Small intestine (tissue), 16 donors: ENCODE measurements around the gene SLC25A13. TPM values are rescaled to one million over a fixed set of nuclear protein-coding genes. Genes with fewer than 3 reads are reported as not detected.
"Not testable (repeated sequence)": the region's sequence is repeated elsewhere in the genome, so short reads cannot be mapped to it uniquely, and the experiment has no call there.

ENCODE experiments used
- DNase-seq, 2 donors: peaks; one replicate each; pipeline versions ENCODE4 v3.0.0 to v3.0.0-alpha.2; 2013
- FAIRE-seq: peaks from 2 replicates; lab custom pipeline; 2012; peaks lifted over from hg19 to GRCh38; lab: Jason Lieb, UNC
- H3K27ac ChIP-seq, 3 donors: one replicate each; pipeline ENCODE4 v1.5.1; 2013; ENCODE audit warnings: low read length in 2 of 3, mild to moderate bottlenecking in 2 of 3, control low read depth in 1 of 3, inconsistent platforms in 1 of 3, low read depth in 1 of 3, moderate library complexity in 1 of 3
- H3K27me3 ChIP-seq, 3 donors: one replicate each; pipeline ENCODE4 v1.6.1; 2013; ENCODE audit warnings: low read length in 3 of 3, inconsistent platforms in 1 of 3; ENCODE audit not compliant: control insufficient read depth in 3 of 3, insufficient read depth in 3 of 3
- H3K36me3 ChIP-seq, 3 donors: one replicate each; pipeline ENCODE4 v1.6.1; 2013; ENCODE audit warnings: low read length in 3 of 3, inconsistent platforms in 1 of 3, low read depth in 1 of 3, mild to moderate bottlenecking in 1 of 3, moderate library complexity in 1 of 3; ENCODE audit not compliant: control insufficient read depth in 3 of 3, insufficient read depth in 2 of 3
- H3K4me1 ChIP-seq, 3 donors: one replicate each; pipeline ENCODE4 v1.6.1; 2013; ENCODE audit warnings: low read length in 2 of 3, inconsistent platforms in 1 of 3, low read depth in 1 of 3, mild to moderate bottlenecking in 1 of 3, moderate library complexity in 1 of 3; ENCODE audit not compliant: control insufficient read depth in 3 of 3, insufficient read depth in 2 of 3
- H3K4me3 ChIP-seq, 3 donors: one replicate each; pipeline ENCODE4 v1.5.1; 2013; ENCODE audit warnings: low read length in 3 of 3, control low read depth in 1 of 3, inconsistent platforms in 1 of 3, low read depth in 1 of 3, mild to moderate bottlenecking in 1 of 3, moderate library complexity in 1 of 3
- H3K9me3 ChIP-seq, 2 donors: one replicate each; pipeline ENCODE4 v1.6.1; 2013; ENCODE audit warnings: low read depth in 1 of 2, low read length in 1 of 2; ENCODE audit not compliant: control insufficient read depth in 2 of 2, insufficient read depth in 1 of 2
- WGBS, 3 donors: extraction: QIAGEN DNeasy Blood & Tissue Kit; methylation state at CpG; one replicate each; pipeline ENCODE4 v1.1.7; 2013; 5-methylcytosine and 5-hydroxymethylcytosine counted together
- long read RNA-seq, 10 donors: transcript quantifications; one replicate each; lab custom pipeline, GENCODE V29; 2026
- polyA plus RNA-seq, 4 donors: library from polyadenylated mRNA; stranded (reverse) in 3 of 4; unstranded in 1 of 4; fragments of 200-250 nt in 3 of 4; fragments of 120-200 nt in 1 of 4; gene quantifications; one replicate each; pipeline versions ENCODE4 v1.2.1 to v1.2.3, GENCODE V29; 2013
- donor health status: healthy with polysubstance abuse.
- donor health status: control.
- donor health status: control.
- donor health status: Bipolar disorder and iron deficiency.
- donor health status: healthy.

The SLC25A13 gene, protein sequence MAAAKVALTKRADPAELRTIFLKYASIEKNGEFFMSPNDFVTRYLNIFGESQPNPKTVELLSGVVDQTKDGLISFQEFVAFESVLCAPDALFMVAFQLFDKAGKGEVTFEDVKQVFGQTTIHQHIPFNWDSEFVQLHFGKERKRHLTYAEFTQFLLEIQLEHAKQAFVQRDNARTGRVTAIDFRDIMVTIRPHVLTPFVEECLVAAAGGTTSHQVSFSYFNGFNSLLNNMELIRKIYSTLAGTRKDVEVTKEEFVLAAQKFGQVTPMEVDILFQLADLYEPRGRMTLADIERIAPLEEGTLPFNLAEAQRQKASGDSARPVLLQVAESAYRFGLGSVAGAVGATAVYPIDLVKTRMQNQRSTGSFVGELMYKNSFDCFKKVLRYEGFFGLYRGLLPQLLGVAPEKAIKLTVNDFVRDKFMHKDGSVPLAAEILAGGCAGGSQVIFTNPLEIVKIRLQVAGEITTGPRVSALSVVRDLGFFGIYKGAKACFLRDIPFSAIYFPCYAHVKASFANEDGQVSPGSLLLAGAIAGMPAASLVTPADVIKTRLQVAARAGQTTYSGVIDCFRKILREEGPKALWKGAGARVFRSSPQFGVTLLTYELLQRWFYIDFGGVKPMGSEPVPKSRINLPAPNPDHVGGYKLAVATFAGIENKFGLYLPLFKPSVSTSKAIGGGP
- polyA plus RNA-seq = 10 to 100 TPM; 25.9 to 49.0 (median 39.4) TPM
- long read RNA-seq, donor 1, transcript SLC25A13-201 (18 exons, 3,136 nt) = major isoform, 6 of 7 reads
- long read RNA-seq, donor 1, partial matches to known transcripts = 0 of 7 reads
- long read RNA-seq, donor 1, other reads (novel, unspliced or antisense) = 0 of 7 reads
- long read RNA-seq, donor 2, partial matches to known transcripts = 0 of 1 reads
- long read RNA-seq, donor 2, other reads (novel, unspliced or antisense) = 0 of 1 reads
- long read RNA-seq, donor 3, partial matches to known transcripts = 26 of 27 reads
- long read RNA-seq, donor 3, other reads (novel, unspliced or antisense) = 0 of 27 reads
- long read RNA-seq, donor 4 = 0 reads
- long read RNA-seq, donor 5, partial matches to known transcripts = 0 of 1 reads
- long read RNA-seq, donor 5, other reads (novel, unspliced or antisense) = 0 of 1 reads
- long read RNA-seq, donor 6, partial matches to known transcripts = 0 of 1 reads
- long read RNA-seq, donor 6, other reads (novel, unspliced or antisense) = 0 of 1 reads
- long read RNA-seq, donor 7, partial matches to known transcripts = 0 of 3 reads
- long read RNA-seq, donor 7, other reads (novel, unspliced or antisense) = 0 of 3 reads
- long read RNA-seq, donor 8 = 0 reads
- long read RNA-seq, donor 9, partial matches to known transcripts = 0 of 1 reads
- long read RNA-seq, donor 9, other reads (novel, unspliced or antisense) = 0 of 1 reads
- long read RNA-seq, donor 10, transcript SLC25A13-201 (18 exons, 3,136 nt) = major isoform, 5 of 5 reads
- long read RNA-seq, donor 10, partial matches to known transcripts = 0 of 5 reads
- long read RNA-seq, donor 10, other reads (novel, unspliced or antisense) = 0 of 5 reads

DNA sequence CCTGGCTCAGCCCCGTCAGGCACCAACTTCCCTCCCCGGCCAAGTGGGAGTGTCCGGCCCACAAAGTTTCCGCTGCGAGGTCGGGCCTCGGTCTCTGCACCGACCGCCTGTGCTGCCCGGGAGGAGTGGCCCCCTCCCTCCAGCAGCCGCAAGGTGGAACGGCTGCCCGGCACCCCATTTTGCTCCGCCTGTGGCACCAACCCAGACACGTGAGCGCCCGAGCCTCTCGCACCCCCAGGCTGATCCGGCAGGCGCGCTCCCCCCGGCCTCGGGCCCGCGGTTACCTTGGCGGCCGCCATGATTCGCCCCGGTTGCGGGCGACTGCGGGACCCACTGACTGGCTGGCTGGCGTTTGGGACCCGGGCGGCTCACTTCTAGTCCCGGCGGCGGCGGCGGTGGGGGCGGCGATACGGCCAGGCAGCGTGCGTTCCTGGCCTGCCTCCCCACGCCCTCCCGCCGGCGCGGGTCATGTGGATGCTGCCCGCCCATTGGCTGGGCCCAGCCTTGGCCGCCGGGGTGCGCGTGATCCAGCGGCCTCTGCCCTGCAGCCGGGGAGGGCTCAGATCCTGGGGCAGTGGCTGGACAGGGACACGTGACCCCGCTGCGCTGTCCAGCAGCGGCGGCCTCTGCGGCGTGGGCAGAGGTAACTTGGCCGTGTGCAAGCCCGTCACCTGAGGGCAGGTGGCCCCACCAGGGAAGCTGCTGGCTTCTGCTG is at the start of gene SLC25A13:
SLC25A13 (minus strand) TSS at position 441 of the 715 bp plus-strand sequence; CDS start at position 299, 142 bp downstream.
- Histone ChIP-seq H3K4me1 (peaks cover 0 to 18% (median 6%) of the 10 kb centered on the region in 3 donors), H3K27me3 (no peaks in the 10 kb centered on the region), H3K27ac (peak within 1 kb of the TSS; percentile 99), H3K4me3 (peak within 1 kb of the TSS; percentile 79 to 95 (median 92)), H3K36me3 (peaks cover 0 to 2% (median 0%) of the 10 kb centered on the region in 3 donors), H3K9me3 (no peaks in the 10 kb centered on the region)
- 0 to 1% (median 0%) methylated on average over 47 to 66 of the region's 66 CpGs for WGBS, 3 donors
- FAIRE-seq = no peak
- peak; percentile 92 to 95 for DNase-seq

DNA sequence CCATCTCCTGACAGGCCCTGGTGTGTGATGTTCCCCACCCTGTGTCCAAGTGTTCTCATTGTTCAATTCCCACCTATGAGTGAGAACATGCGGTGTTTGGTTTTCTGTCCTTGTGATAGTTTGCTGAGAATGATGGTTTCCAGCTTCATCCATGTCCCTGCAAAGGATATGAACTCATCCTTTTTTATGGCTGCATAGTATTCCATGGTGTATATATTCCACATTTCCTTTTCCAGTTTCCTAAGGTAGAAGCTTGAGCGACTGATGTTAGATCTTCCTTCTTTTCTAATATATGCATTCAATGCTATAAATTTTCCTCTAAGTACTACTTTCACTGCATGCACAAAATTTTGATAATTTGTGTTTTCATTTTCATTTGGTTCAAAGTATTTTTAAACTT is 44.0 kb upstream of the SLC25A13 start:
- DNase-seq, H3K36me3 ChIP-seq, H3K4me3 ChIP-seq, H3K4me1 ChIP-seq, H3K27me3 ChIP-seq, H3K9me3 ChIP-seq, FAIRE-seq, H3K27ac ChIP-seq: not testable (repeated sequence)
- 91 to 98% (median 96%) methylated on average over 1 to 2 of the region's 2 CpGs for WGBS, 3 donors

DNA sequence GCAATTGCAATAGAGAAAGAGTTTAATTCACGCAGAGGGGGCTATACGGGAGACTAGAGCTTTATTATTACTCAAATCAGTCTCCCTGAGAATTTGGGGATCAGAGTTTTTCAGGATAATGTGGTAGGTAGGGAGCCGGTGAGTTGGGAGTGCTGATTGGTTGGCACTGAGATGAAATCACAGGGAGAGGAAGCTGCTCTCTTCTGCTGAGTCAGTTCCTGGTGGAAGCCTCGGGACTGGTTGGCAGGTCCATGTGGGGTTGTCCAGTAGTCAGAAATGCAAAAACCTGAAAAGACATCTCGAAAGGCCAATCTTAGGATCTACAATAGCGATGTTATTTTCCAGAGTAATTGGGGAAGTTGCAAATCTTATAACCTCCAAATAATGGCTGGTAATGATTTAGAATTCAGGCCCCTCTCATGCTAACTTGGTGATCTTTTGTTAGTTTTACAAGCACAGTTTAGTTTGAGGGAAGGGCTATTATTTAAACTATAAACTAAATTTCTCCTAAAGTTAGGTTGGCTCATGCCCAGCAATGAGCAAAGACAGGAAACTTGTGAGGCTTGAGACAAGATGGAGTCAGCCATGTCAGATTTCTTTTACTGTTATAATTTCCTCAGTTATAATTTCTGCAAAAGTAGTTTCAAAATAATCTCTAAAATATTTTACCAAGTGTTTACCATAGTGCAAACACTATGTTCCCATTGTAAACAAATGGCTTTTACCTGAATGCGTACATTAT is 39.4 kb upstream of the SLC25A13 start:
- WGBS, 3 donors = 86 to 94% (median 89%) methylated on average over 7 of the region's 7 CpGs
- Histone ChIP-seq H3K4me1 (no peaks in the 10 kb centered on the region), H3K27ac (no peak overlapping the region), H3K36me3 (no peaks in the 10 kb centered on the region), H3K9me3 (no peaks in the 10 kb centered on the region), H3K27me3 (peaks cover 0 to 2% (median 0%) of the 10 kb centered on the region in 3 donors), H3K4me3 (no peak overlapping the region)
- DNase-seq (no peak), FAIRE-seq (no peak)

DNA sequence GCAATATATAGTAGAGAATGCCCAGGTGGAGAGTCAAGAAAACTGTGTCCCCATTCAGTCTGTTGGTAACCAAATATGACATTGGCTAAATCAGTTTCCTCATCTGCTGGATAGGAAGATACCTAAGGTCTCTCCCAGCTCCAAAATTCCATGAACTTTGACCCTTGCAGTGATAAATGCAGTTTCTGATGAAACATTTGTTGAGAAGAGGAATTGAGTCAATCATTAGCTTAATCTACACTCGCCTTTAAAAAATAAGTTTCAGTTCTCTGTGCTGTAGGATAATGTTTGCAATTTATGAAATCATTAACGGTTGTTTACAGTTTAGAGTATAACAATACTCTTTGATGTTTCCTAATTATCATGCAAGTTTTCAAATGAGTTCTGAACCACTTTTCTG is 38.0 kb upstream of the SLC25A13 start:
- no peaks in the 10 kb centered on the region for H3K9me3 ChIP-seq
- no peaks in the 10 kb centered on the region for H3K4me1 ChIP-seq
- H3K36me3 ChIP-seq = no peaks in the 10 kb centered on the region
- peaks cover 0 to 2% (median 0%) of the 10 kb centered on the region in 3 donors for H3K27me3 ChIP-seq
- no peak overlapping the region for H3K27ac ChIP-seq
- 14 to 45% (median 29%) methylated on average over 2 of the region's 2 CpGs for WGBS, 3 donors
- H3K4me3 ChIP-seq = no peak overlapping the region
- FAIRE-seq = no peak
- DNase-seq = peak in 1 of 2 donors; percentile 20

DNA sequence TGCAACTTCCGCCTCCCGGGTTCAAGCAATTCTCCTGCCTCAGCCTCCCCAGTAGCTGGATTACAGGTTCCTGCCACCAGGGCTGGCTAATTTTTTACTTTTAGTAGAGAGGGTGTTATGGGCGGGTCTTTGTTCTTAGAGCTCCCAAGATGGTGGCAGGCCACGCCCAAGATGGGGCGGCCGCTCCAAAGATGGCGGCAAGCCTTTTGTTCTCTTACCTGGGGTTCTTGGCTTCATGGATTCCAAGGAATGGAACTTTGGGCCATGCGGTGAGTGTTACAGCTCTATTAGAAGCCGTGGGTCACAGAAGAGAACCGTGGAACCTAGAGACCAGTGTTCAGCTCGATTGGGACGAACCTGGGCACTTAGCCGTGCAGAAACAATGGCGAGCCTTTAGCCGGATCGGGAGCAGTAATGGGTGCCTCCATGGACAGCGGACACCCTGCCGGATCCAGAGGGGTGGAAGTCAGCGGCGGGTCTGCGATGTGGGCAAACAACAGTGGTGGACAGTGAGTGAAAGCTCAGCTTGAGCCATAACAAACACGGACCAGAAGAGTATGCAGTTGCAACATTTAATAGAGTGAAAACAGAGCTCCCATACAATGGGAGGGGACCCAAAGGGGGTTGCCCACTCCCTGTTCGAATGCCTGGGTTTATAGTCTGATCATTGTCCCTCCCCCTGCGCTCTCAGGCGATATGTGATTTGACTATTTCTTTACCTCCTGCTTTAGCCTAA is 36.5 kb upstream of the SLC25A13 start:
- H3K27ac ChIP-seq, DNase-seq, H3K4me1 ChIP-seq, H3K36me3 ChIP-seq, H3K27me3 ChIP-seq, FAIRE-seq, H3K4me3 ChIP-seq, H3K9me3 ChIP-seq: not testable (repeated sequence)
- WGBS, 3 donors = 94 to 97% (median 94%) methylated on average over 25 of the region's 25 CpGs

DNA sequence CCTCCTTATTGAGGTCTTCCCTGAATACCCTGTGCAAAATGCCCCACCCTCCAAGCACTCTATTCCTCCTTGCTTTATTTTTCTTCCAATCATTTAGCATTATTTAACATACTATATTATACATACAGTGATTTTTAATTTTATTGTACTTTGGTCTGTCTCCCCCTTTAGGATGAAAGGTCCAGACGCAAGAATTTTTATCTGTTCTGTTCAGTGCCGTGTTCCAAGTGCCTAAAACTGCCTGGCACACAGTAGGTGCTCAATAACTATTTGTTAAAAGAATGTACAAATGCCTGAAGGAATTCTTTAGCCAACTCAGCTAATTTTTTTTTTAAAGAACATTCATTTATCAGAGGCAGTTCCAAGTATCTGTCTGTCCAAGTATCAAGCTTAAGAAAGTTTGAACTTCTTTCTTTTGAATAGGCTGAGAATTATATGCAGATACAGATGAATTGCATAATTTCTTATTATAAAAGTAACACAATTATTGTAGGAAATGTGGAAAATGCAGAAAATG is 34.1 kb upstream of the SLC25A13 start:
- Histone ChIP-seq H3K4me3 (no peak overlapping the region), H3K9me3 (no peaks in the 10 kb centered on the region), H3K36me3 (no peaks in the 10 kb centered on the region), H3K4me1 (no peaks in the 10 kb centered on the region), H3K27ac (no peak overlapping the region), H3K27me3 (peaks cover 0 to 2% (median 0%) of the 10 kb centered on the region in 3 donors)
- no peak for FAIRE-seq
- no peak for DNase-seq
- 31 to 59% (median 48%) methylated on average over 2 of the region's 2 CpGs for WGBS, 3 donors
